Kidney epithelial cell (primary cell): ENCODE results near the gene ZNF283. TPM values are rescaled to one million over a fixed set of nuclear protein-coding genes. Genes with fewer than 3 reads are reported as not detected.

Source experiments
- DNase-seq: peaks from one replicate; pipeline ENCODE4 v3.0.0-alpha.2; 2010; ENCODE audit warnings: low read depth
- H3K27me3 ChIP-seq: 2 replicates; pipeline ENCODE4 v1.6.0; 2011; ENCODE audit warnings: low read length; ENCODE audit not compliant: control insufficient read depth, insufficient read depth
- H3K36me3 ChIP-seq: 2 replicates; pipeline ENCODE4 v1.5.1; 2011; ENCODE audit warnings: low read length; ENCODE audit not compliant: control insufficient read depth, insufficient read depth
- H3K4me3 ChIP-seq: 2 replicates; pipeline ENCODE4 v1.5.1; 2011; ENCODE audit warnings: low read depth, mild to moderate bottlenecking, control low read depth, low read length
- CTCF ChIP-seq: IDR thresholded peaks from 2 replicates; pipeline ENCODE4 v1.5.1; 2011; ENCODE audit warnings: mild to moderate bottlenecking, moderate library complexity, low read length, control low read depth, inconsistent platforms; ENCODE audit not compliant: insufficient read depth, poor library complexity, severe bottlenecking
- total RNA-seq: library from RNA; depleted of rRNA; stranded (reverse); fragments of >200 nt; gene quantifications from 2 replicates; pipeline ENCODE4 v1.2.3, GENCODE V29; 2015

The ZNF283 gene
- total RNA-seq, 1 donor from 2014 or later: 3.8 TPM

DNA sequence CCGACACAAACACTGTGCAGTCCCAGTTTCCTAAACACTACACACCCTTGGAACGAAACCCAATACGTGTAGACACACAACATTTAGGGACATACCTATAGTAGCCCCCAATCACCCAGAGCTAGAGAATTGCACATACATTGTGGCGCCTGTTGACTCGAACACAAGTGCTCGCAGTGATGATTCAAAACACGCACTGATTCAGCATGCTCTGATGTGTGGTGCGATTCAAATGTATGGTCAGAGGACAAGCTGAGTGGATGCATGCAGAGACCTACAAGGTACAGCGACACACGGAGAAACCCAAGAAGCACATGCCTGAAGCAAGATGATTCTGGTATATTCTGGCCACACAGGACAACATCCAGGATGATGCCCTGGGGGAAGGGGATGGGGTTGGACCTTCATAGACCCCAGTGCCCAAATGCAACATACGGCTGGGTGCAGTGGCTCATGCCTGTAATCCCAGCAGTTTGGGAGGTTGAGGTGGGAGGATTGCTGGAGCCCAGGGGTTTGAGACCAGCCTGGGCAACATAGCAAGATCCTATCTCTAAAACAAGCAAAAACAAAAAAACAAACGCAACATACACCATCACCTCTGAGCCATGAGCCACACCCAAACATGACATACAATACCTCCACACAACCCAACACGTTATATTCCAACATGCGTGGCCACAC is 45.4 kb upstream of the ZNF283 start:
- no peaks in the 10 kb centered on the region for H3K36me3 ChIP-seq
- TF ChIP-seq CTCF: no peak
- no peak for DNase-seq
- H3K27me3 ChIP-seq: no peaks in the 10 kb centered on the region
- no peak overlapping the region for H3K4me3 ChIP-seq

- TF ChIP-seq CTCF: no peak
- H3K4me3 ChIP-seq: no peak overlapping the region
- no peaks in the 10 kb centered on the region for H3K27me3 ChIP-seq
- DNase-seq: no peak
- no peaks in the 10 kb centered on the region for H3K36me3 ChIP-seq
Measured at GRCh38 chr19:43782311-43782660, 44.8 kb upstream of the ZNF283 start.

DNA sequence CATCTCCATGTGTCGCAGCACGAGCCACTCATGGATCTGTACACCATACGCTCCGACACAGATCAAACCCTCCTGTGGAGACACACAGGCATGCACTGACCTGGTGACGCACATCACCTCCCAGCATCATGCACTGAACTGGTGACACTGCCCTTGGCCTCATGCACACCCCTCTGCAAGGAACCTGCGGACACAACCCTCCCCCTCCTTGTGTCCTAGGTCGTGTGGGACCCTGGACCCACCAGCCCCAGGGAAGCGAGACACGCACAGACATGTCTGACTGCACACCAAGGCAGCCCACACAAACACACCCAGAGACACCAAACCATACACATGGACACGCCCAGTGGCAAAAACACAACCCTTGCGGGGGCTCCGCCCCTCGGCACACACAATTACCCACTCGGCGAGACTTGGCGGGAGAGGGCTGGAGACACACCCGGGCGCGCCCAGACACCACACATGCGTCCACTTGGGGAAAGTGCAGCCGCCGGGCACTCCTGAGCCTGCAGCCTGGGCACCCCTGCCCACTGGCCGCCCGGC is 44.4 kb upstream of the ZNF283 start:
- no peaks in the 10 kb centered on the region for H3K27me3 ChIP-seq
- DNase-seq: no peak
- H3K4me3 ChIP-seq: no peak overlapping the region
- TF ChIP-seq CTCF: no peak
- H3K36me3 ChIP-seq: no peaks in the 10 kb centered on the region

DNA sequence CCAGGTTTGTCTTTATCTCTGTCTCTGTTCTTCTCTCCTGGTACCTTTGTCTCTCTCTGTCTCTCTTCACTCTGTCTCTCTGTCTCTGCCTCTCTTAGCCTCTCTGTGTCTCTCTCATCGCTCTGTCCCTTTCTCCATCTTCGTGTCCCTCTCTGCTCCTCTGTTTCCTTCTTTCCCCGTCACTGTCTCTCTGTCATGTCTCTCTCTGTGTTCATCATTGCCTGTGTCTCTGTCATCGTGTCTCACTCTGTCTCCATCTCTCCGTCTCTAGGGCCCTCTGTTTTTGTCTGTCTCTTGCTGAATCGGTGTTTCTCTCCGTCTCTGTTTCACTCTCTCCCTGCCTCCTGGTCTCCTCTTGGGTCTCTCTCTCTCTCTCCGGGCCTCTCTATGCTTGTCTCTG is 43.5 kb upstream of the ZNF283 start:
- Histone ChIP-seq H3K36me3 (no peaks in the 10 kb centered on the region), H3K4me3 (no peak overlapping the region), H3K27me3 (no peaks in the 10 kb centered on the region)
- TF ChIP-seq CTCF: no peak
- no peak for DNase-seq

DNA sequence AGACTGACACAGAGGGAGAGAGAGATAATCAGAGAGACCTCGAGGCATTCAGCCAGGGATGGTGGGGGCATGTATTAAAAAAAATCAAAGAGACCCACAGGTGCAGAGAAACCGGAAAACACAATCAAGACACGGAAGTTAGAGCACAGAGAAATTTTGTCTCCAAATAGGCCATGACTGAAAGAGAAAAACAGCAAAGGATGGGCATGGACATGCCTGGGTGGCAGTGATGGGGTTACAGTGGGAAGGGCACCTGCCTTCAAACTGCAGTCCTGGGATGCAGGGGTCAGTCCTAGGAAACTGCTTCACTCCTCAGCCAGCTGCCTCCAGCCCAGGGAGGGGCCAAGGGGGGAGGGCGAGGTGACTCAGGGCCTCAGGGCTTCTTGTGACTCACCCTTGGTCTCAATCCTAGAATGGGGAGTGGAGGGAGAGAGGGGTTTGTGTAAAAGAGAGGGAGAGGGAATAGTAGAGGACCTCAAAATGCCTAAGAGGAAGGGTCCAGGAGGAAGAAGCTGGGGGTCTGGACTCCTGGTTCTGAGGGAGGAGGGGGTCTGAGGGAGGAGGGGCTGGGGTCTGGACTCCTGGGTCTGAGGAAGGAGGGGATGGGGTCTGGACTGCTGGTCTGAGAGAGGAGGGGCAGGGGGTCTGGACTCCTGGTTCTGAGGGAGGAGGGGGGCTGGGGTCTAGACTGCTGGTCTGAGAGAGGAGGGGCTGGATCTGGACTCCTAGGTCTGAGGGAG is 42.7 kb upstream of the ZNF283 start:
- no peak for TF ChIP-seq CTCF
- peak; percentile 76 for DNase-seq
- Histone ChIP-seq H3K36me3 (no peaks in the 10 kb centered on the region), H3K27me3 (no peaks in the 10 kb centered on the region), H3K4me3 (no peak overlapping the region)
